Lower leg skin (tissue), 4 donors: Measurements from ENCODE around the gene RNF151. TPM values are rescaled to one million over a fixed set of nuclear protein-coding genes. Genes with fewer than 3 reads are reported as not detected.

ENCODE experiments used
- DNase-seq, 2 donors: peaks; one replicate each; pipeline ENCODE4 v3.0.0-alpha.2; 2019; ENCODE audit warnings: low spot score in 2 of 2
- H3K4me3 ChIP-seq: fragments of 200-600 bp; sonication (generic); 2 replicates; pipeline ENCODE4 v1.5.1; 2017; ENCODE audit warnings: mild to moderate bottlenecking, low read depth; ENCODE audit not compliant: poor library complexity, severe bottlenecking
- CTCF ChIP-seq, 3 donors: fragments of 450-650 bp; IDR thresholded peaks; one replicate each; pipeline ENCODE4 v1.5.1; 2016; ENCODE audit warnings: antibody characterized with exemption in 3 of 3, mild to moderate bottlenecking in 3 of 3, moderate library complexity in 2 of 3
- POLR2A ChIP-seq, 2 donors: fragments of 450-650 bp; IDR thresholded peaks; one replicate each; pipeline ENCODE4 v1.6.1; 2016 to 2017; ENCODE audit warnings: antibody characterized with exemption in 2 of 2, mild to moderate bottlenecking in 1 of 2, moderate library complexity in 1 of 2
- WGBS, 2 donors: methylation state at CpG; one replicate each; pipeline ENCODE4 v1.1.5; 2018; 5-methylcytosine and 5-hydroxymethylcytosine counted together
- intact Hi-C: fragments of 100-400 bp; cut with DNase I; formaldehyde crosslinking; loops from one replicate; pipeline ENCODE4 v1.15.0; 2023; ENCODE audit warnings: low total_unique reads
- total RNA-seq, 4 donors: library from RNA; depleted of rRNA; stranded (reverse); fragments of >200 nt; gene quantifications; one replicate each; pipeline ENCODE4 v1.1.0, GENCODE V29; 2016

The RNF151 gene
- total RNA-seq, 4 donors from 2014 or later: not detected

DNA sequence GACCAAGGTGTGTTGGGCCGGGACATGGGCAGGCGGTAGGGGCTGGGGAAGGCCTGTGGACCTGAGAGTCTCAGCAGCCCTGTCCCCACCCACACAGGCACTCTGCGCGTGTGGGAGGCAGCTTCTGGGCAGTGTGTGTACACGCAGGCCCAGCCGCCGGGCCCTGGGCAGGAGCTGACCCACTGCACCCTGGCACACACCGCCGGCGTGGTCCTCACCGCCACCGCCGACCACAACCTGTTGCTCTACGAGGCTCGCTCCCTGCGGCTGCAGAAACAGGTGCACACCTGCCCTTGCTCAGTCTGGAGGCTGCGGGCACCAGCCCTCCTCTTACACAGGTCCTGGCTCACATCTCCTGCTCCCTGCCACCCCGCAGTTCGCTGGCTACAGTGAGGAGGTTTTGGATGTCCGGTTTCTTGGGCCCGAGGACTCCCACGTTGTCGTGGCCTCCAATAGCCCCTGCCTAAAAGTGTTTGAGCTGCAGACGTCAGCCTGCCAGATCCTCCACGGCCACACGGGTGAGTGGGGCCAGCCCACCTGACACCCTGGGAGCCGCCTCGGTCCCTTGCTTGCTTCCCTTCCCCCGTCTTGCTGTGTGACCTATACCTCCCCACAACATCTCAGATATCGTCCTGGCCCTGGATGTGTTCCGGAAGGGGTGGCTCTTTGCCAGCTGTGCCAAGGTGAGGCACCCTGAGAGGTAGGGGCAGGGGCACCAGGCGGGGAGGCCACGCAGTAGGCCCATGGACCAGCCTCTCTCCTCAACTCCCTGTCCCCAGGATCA, 9.0 kb downstream of the RNF151 start:
- intact Hi-C loops: no loop called here
- WGBS, 2 donors: 90 to 94% methylated on average over 25 to 32 of the region's 33 CpGs
- DNase-seq: no peak
- TF ChIP-seq POLR2A (IDR thresholded peaks at IDR 0.05) (no peak), CTCF (IDR thresholded peaks at IDR 0.05) (no peak)
- H3K4me3 ChIP-seq: no peak overlapping the region

DNA sequence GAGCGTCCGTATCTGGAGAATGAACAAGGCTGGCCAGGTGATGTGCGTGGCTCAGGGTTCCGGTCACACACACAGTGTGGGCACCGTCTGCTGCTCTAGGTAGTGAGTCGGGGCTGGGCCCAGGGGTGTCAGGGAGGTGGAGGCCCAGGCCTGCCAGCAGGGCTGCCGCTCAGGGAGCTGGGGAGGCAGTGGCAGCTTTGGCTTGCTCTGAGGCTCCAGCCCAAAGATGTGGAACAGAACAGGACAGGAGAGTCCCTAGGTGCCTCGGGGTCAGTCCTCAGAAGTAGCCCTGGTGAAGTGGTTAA, 9.5 kb downstream of the RNF151 start:
- no peak for DNase-seq
- intact Hi-C loops: no loop called here
- WGBS, 2 donors: 92 to 95% methylated on average over 8 of the region's 8 CpGs

GRCh38 chr16:1976951-1977874, 10.6 kb downstream of the RNF151 start:
- TF ChIP-seq POLR2A (IDR thresholded peaks at IDR 0.05) (no peak), CTCF (IDR thresholded peaks at IDR 0.05) (no peak)
- intact Hi-C loops: no loop called here
- DNase-seq: no peak
- WGBS, 2 donors: 90 to 92% methylated on average over 28 to 33 of the region's 33 CpGs
- H3K4me3 ChIP-seq: no peak overlapping the region

More for the DNA sequence above, 9.5 kb downstream of the RNF151 start:
- no peak overlapping the region for H3K4me3 ChIP-seq
- TF ChIP-seq CTCF (IDR thresholded peaks at IDR 0.05) (no peak), POLR2A (IDR thresholded peaks at IDR 0.05) (no peak)

DNA sequence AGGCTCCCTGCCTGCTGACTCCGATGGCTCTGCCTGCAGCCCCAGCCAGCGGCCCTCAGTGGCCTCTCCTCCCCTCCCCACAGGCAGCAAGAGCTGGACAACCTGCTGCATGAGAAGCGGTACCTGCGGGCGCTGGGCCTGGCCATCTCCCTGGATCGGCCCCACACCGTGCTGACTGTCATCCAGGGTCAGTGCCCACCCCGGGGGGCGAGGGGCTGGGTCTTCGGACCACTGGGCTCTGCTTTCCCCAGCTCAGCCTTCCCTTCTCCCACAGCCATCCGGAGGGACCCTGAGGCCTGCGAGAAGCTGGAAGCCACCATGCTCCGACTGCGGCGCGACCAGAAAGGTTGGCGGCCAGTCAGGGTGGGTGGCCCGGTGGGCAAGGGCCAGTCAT, 11.2 kb downstream of the RNF151 start:
- TF ChIP-seq CTCF (IDR thresholded peaks at IDR 0.05) (no peak), POLR2A (IDR thresholded peaks at IDR 0.05) (no peak)
- DNase-seq: no peak
- intact Hi-C loops: no loop called here
- WGBS, 2 donors: 92 to 96% methylated on average over 17 to 18 of the region's 18 CpGs
- no peak overlapping the region for H3K4me3 ChIP-seq

DNA sequence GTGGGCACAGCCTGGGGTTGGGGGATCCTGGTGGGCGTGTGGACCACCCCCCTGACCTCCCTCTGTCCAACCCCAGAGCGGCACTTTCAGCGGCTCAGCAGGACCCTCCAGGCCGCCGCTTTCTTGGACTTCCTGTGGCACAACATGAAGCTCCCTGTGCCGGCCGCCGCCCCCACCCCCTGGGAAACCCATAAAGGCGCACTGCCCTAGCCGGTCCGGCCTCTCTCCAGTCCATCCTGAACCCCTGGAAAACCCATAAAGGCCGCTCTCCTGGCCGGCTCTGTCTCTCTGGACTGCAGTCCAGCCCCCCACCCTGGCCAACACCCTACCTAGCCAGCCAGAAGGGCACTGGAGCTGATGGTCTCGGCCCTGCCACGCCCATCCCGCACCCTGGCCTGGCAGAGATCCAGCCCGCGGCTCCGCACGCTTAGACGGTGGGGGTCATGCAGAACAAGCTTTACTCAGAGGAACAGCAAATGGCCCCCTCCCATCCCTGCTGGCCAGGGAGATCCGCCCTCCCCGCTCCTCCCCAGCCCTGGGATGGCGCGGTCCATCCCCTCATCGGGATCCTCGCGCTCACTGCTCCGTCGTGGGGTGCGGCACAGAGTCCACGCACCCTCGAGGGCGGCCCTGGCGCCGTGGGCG, 11.9 kb downstream of the RNF151 start:
- no peak for TF ChIP-seq POLR2A (IDR thresholded peaks at IDR 0.05)
- no peak for TF ChIP-seq CTCF (IDR thresholded peaks at IDR 0.05)
- H3K4me3 ChIP-seq: no peak overlapping the region
- no peak for DNase-seq
- 61 to 71% methylated on average over 31 to 36 of the region's 37 CpGs for WGBS, 2 donors
- intact Hi-C loops: no loop called here
